PC-3 (cell line): ENCODE data around the gene EXOC1L. TPM values are rescaled to one million over a fixed set of nuclear protein-coding genes. Genes with fewer than 3 reads are reported as not detected.
"Not testable (repeated sequence)": the region's sequence is repeated elsewhere in the genome, so short reads cannot be mapped to it uniquely, and the experiment has no call there.

Experiments used
- ATAC-seq: fragments of 200-7000 bp; cut with Tn5 transposase; 2 replicates; pipeline ENCODE4 v1.9.1; 2020; ENCODE audit warnings: mild to moderate bottlenecking, moderate library complexity
- BruUV-seq: library from RNA; stranded (reverse); fragments of 400-500 nt; replicated peaks from 2 replicates; lab custom pipeline; 2021; lab: Mats Ljungman, UMichigan
- CTCF ChIA-PET: fragments of 300-600 bp; sonication (Branson Sonifier 250); formaldehyde crosslinking; loops from one replicate; lab custom pipeline; 2022; ENCODE audit warnings: antibody characterized with exemption; lab: Charles Lee
- POLR2A ChIA-PET: fragments of 300-600 bp; sonication (Branson Sonifier 250); formaldehyde crosslinking; loops from one replicate; lab custom pipeline; 2022; ENCODE audit warnings: antibody characterized with exemption; ENCODE audit not compliant: unreplicated experiment; lab: Charles Lee
- DNase-seq: peaks from one replicate; pipeline ENCODE4 v3.0.0-alpha.2; 2015
- H2AFZ ChIP-seq: fragments of 300-600 bp; sonication (generic); 2 replicates; pipeline ENCODE4 v1.6.0; 2016; ENCODE audit warnings: antibody characterized with exemption, low read length
- H3F3A ChIP-seq: fragments of 300-600 bp; sonication (generic); one replicate; pipeline ENCODE4 v1.6.0; 2017; ENCODE audit warnings: antibody characterized with exemption, low read length, control low read depth, mild to moderate bottlenecking; ENCODE audit not compliant: unreplicated experiment
- H3K27ac ChIP-seq: fragments of 300-600 bp; sonication (generic); 2 replicates; pipeline ENCODE4 v1.5.1; 2016; ENCODE audit warnings: mild to moderate bottlenecking, low read length
- H3K27me3 ChIP-seq: fragments of 300-600 bp; sonication (generic); 2 replicates; pipeline ENCODE4 v1.6.1; 2016; ENCODE audit warnings: low read length, mixed read lengths
- H3K36me3 ChIP-seq: fragments of 300-600 bp; sonication (generic); 2 replicates; pipeline ENCODE4 v1.6.1; 2016; ENCODE audit warnings: low read depth, mixed run types, low read length, mixed read lengths
- H3K4me1 ChIP-seq: fragments of 300-600 bp; sonication (generic); 2 replicates; pipeline ENCODE4 v1.5.1; 2016; ENCODE audit warnings: low read length; ENCODE audit not compliant: insufficient read depth
- H3K4me2 ChIP-seq: fragments of 300-600 bp; sonication (generic); 2 replicates; pipeline ENCODE4 v1.6.0; 2016; ENCODE audit warnings: low read length
- H3K4me3 ChIP-seq: fragments of 300-600 bp; sonication (generic); 2 replicates; pipeline ENCODE4 v1.5.1; 2016; ENCODE audit warnings: mild to moderate bottlenecking, low read length, mixed read lengths
- H3K79me2 ChIP-seq: fragments of 300-600 bp; sonication (generic); 2 replicates; pipeline ENCODE4 v1.6.1; 2017; ENCODE audit warnings: low read length, mixed read lengths
- H3K9ac ChIP-seq: fragments of 300-600 bp; sonication (generic); 2 replicates; pipeline ENCODE4 v1.6.0; 2016; ENCODE audit warnings: mild to moderate bottlenecking, low read length
- H3K9me2 ChIP-seq: fragments of 300-600 bp; sonication (generic); replicated peaks from 2 replicates; pipeline ENCODE4 v1.6.1; 2016; ENCODE audit warnings: mixed run types, low read length, mixed read lengths
- H3K9me3 ChIP-seq: fragments of 300-600 bp; sonication (generic); 2 replicates; pipeline ENCODE4 v1.6.1; 2016; ENCODE audit warnings: low read length, mixed read lengths
- H4K20me1 ChIP-seq: fragments of 300-600 bp; sonication (generic); 2 replicates; pipeline ENCODE4 v1.6.1; 2016; ENCODE audit warnings: low read length, mixed read lengths
- CTCF ChIP-seq: fragments of 300-600 bp; sonication (generic); conservative IDR thresholded peaks from 2 replicates; pipeline ENCODE4 v1.5.1; 2017; ENCODE audit warnings: antibody characterized with exemption, low read depth, mild to moderate bottlenecking, low read length
- EZH2 ChIP-seq: fragments of 300-600 bp; sonication (generic); IDR thresholded peaks from one replicate; pipeline ENCODE4 v1.6.1; 2017; ENCODE audit warnings: antibody characterized with exemption, mild to moderate bottlenecking, low read length; ENCODE audit not compliant: unreplicated experiment
- EZH2phosphoT487 ChIP-seq: fragments of 300-600 bp; sonication (generic); IDR thresholded peaks from 2 replicates; pipeline ENCODE4 v1.6.1; 2018; ENCODE audit warnings: mild to moderate bottlenecking, antibody characterized with exemption, low read length, borderline replicate concordance
- intact Hi-C: fragments of 100-400 bp; cut with micrococcal nuclease; formaldehyde crosslinking; loops from 2 replicates; pipeline ENCODE4 v1.9.0; 2023
- total RNA-seq: library from RNA; depleted of rRNA; stranded (reverse); fragments of >200 nt; gene quantifications from 2 replicates; pipeline ENCODE4 v1.2.3, GENCODE V29; 2014

EXOC1L gene
- total RNA-seq, 1 experiment from 2014 or later: not detected

GRCh38 chr4:55838952-55839351, 19.4 kb downstream of the EXOC1L start:
- no peaks in the 10 kb centered on the region for H3F3A ChIP-seq
- intact Hi-C loops: no loop called here
- H3K9me2 ChIP-seq: no peaks in the 10 kb centered on the region
- H3K36me3 ChIP-seq: no peaks in the 10 kb centered on the region
- no peak overlapping the region for H3K9ac ChIP-seq
- POLR2A ChIA-PET: no interaction called here
- no peak overlapping the region for H2AFZ ChIP-seq
- H3K27me3 ChIP-seq: peaks cover 14% of the 10 kb centered on the region
- peaks cover 4% of the 10 kb centered on the region; the same call in 1 of the 2 replicates for H3K4me1 ChIP-seq
- no peak for TF ChIP-seq EZH2
- no peak for TF ChIP-seq EZH2phosphoT487
- no peak for TF ChIP-seq CTCF
- ATAC-seq (no peak), DNase-seq (no peak)
- H3K4me3 ChIP-seq: no peak overlapping the region
- no peaks in the 10 kb centered on the region for H3K9me3 ChIP-seq
- no peaks in the 10 kb centered on the region for H3K79me2 ChIP-seq
- no peaks in the 10 kb centered on the region for H4K20me1 ChIP-seq
- no peak overlapping the region for H3K4me2 ChIP-seq
- CTCF ChIA-PET: no interaction called here
- H3K27ac ChIP-seq: no peak overlapping the region
- no TSS peak for BruUV-seq

GRCh38 chr4:55840956-55841355, 21.4 kb downstream of the EXOC1L start:
- peaks cover 7% of the 10 kb centered on the region for H3K27me3 ChIP-seq
- peaks cover 4% of the 10 kb centered on the region; the same call in 1 of the 2 replicates for H3K4me1 ChIP-seq
- no peaks in the 10 kb centered on the region for H3F3A ChIP-seq
- H3K9me2 ChIP-seq: no peaks in the 10 kb centered on the region
- no TSS peak for BruUV-seq
- TF ChIP-seq EZH2phosphoT487 (no peak), CTCF (no peak), EZH2 (no peak)
- no peaks in the 10 kb centered on the region for H3K9me3 ChIP-seq
- no peaks in the 10 kb centered on the region for H3K36me3 ChIP-seq
- ChIA-PET POLR2A (no interaction called here), CTCF (no interaction called here)
- intact Hi-C loops: no loop called here
- DNase-seq: no peak
- no peaks in the 10 kb centered on the region for H4K20me1 ChIP-seq
- H3K9ac ChIP-seq: peak overlapping the region; percentile 16; the same call in 1 of the 2 replicates
- peak overlapping the region; percentile 73; the same call in 1 of the 2 replicates for H2AFZ ChIP-seq
- no peak overlapping the region for H3K27ac ChIP-seq
- H3K79me2 ChIP-seq: no peaks in the 10 kb centered on the region
- H3K4me2 ChIP-seq: peak overlapping the region; percentile 71; the same call in 1 of the 2 replicates
- peak overlapping the region; percentile 44; the same call in 1 of the 2 replicates for H3K4me3 ChIP-seq
- ATAC-seq: no peak

GRCh38 chr4:55841373-55842239, 22.0 kb downstream of the EXOC1L start:
- H3F3A ChIP-seq, H3K4me1 ChIP-seq, H3K27me3 ChIP-seq, POLR2A ChIA-PET, H3K36me3 ChIP-seq, H3K9me3 ChIP-seq, CTCF ChIA-PET, H4K20me1 ChIP-seq, H3K79me2 ChIP-seq, H3K9me2 ChIP-seq, intact Hi-C loops: not testable (repeated sequence)
- peak overlapping the region; percentile 73 for H2AFZ ChIP-seq
- H3K27ac ChIP-seq: peak overlapping the region; percentile 16; the same call in 1 of the 2 replicates
- TSS peak; percentile 52 for BruUV-seq
- peak overlapping the region; percentile 44 for H3K4me3 ChIP-seq
- DNase-seq (peak; percentile 24), ATAC-seq (peak; percentile 54; the same call in 1 of the 2 replicates)
- H3K4me2 ChIP-seq: peak overlapping the region; percentile 71
- H3K9ac ChIP-seq: peak overlapping the region; percentile 16; the same call in 1 of the 2 replicates

GRCh38 chr4:55842312-55842711, 22.7 kb downstream of the EXOC1L start:
- ATAC-seq, DNase-seq, H4K20me1 ChIP-seq, H3K4me2 ChIP-seq, POLR2A ChIA-PET, H3K27me3 ChIP-seq, H3K9ac ChIP-seq, intact Hi-C loops, H3K27ac ChIP-seq, H2AFZ ChIP-seq, H3K4me3 ChIP-seq, BruUV-seq, H3K36me3 ChIP-seq, H3K4me1 ChIP-seq, H3K9me2 ChIP-seq, H3F3A ChIP-seq, H3K79me2 ChIP-seq, CTCF ChIA-PET, H3K9me3 ChIP-seq: not testable (repeated sequence)
